Liver (tissue), 9 donors: ENCODE results near the gene PRICKLE3. TPM values are rescaled to one million over a fixed set of nuclear protein-coding genes. Genes with fewer than 3 reads are reported as not detected.
"Not testable (repeated sequence)": the region's sequence is repeated elsewhere in the genome, so short reads cannot be mapped to it uniquely, and the experiment has no call there.

Experiments used
- DNase-seq: peaks from one replicate; pipeline ENCODE4 v3.0.0-alpha.2; 2017; ENCODE audit warnings: low spot score
- H3K27ac ChIP-seq, 2 donors: one replicate each; pipeline ENCODE4 v1.7.0; 2013; ENCODE audit warnings: inconsistent platforms in 2 of 2, low read length in 2 of 2, control low read depth in 1 of 2, low read depth in 1 of 2, mild to moderate bottlenecking in 1 of 2
- H3K27me3 ChIP-seq, 4 donors: one replicate each; pipeline versions ENCODE4 v1.6.1 to v1.7.0; 2013; ENCODE audit warnings: low read length in 3 of 4, inconsistent platforms in 1 of 4, mild to moderate bottlenecking in 1 of 4, moderate library complexity in 1 of 4; ENCODE audit not compliant: control insufficient read depth in 4 of 4, insufficient read depth in 4 of 4
- H3K36me3 ChIP-seq, 4 donors: one replicate each; pipeline versions ENCODE4 v1.6.1 to v1.7.0; 2013; ENCODE audit warnings: low read length in 3 of 4, mild to moderate bottlenecking in 3 of 4, low read depth in 1 of 4, moderate library complexity in 1 of 4; ENCODE audit not compliant: control insufficient read depth in 4 of 4, insufficient read depth in 3 of 4
- H3K4me1 ChIP-seq, 4 donors: one replicate each; pipeline versions ENCODE4 v1.6.1 to v1.7.0; 2013; ENCODE audit warnings: low read length in 3 of 4, mild to moderate bottlenecking in 3 of 4, moderate library complexity in 1 of 4; ENCODE audit not compliant: control insufficient read depth in 4 of 4, insufficient read depth in 4 of 4
- H3K4me3 ChIP-seq, 3 donors: one replicate each; pipeline versions ENCODE4 v1.6.1 to v1.7.0; 2013; ENCODE audit warnings: low read length in 3 of 3, control low read depth in 1 of 3, low read depth in 1 of 3, mild to moderate bottlenecking in 1 of 3
- H3K9ac ChIP-seq, 2 donors: one replicate each; pipeline ENCODE4 v1.7.0; 2013; ENCODE audit warnings: low read length in 2 of 2, mild to moderate bottlenecking in 2 of 2, moderate library complexity in 2 of 2, control low read depth in 1 of 2, low read depth in 1 of 2
- H3K9me3 ChIP-seq, 4 donors: one replicate each; pipeline versions ENCODE4 v1.6.1 to v1.7.0; 2013; ENCODE audit warnings: low read length in 3 of 4; ENCODE audit not compliant: control insufficient read depth in 4 of 4
- ATF3 ChIP-seq: IDR thresholded peaks from 2 replicates; pipeline ENCODE4 v1.6.1; 2016; ENCODE audit warnings: antibody characterized with exemption
- CTCF ChIP-seq: fragments of 150-350 bp; IDR thresholded peaks from 2 replicates; pipeline ENCODE4 v1.5.1; 2017; ENCODE audit warnings: improper control_type of control experiment, low read depth, low read length; ENCODE audit not compliant: missing input control
- FOXA1 ChIP-seq: IDR thresholded peaks from 2 replicates; pipeline ENCODE4 v1.6.1; 2016; ENCODE audit warnings: antibody characterized with exemption
- FOXA2 ChIP-seq: IDR thresholded peaks from 2 replicates; pipeline ENCODE4 v1.6.1; 2016; ENCODE audit warnings: antibody characterized with exemption
- HNF4A ChIP-seq, 2 donors: conservative IDR thresholded peaks; 2 replicates each; pipeline ENCODE4 v1.6.1; 2016; ENCODE audit warnings: antibody characterized with exemption in 2 of 2, mild to moderate bottlenecking in 2 of 2
- HNF4G ChIP-seq: IDR thresholded peaks from 2 replicates; pipeline ENCODE4 v1.6.1; 2016; ENCODE audit warnings: antibody characterized with exemption
- JUND ChIP-seq, 2 donors: IDR thresholded peaks; 2 replicates each; pipeline ENCODE4 v1.6.1; 2016; ENCODE audit warnings: antibody characterized with exemption in 2 of 2
- NR2F2 ChIP-seq: IDR thresholded peaks from 2 replicates; pipeline ENCODE4 v1.6.1; 2016; ENCODE audit warnings: antibody characterized with exemption
- RAD21 ChIP-seq, 2 donors: IDR thresholded peaks; 2 replicates each; pipeline ENCODE4 v1.6.1; 2016; ENCODE audit warnings: antibody characterized with exemption in 2 of 2, mild to moderate bottlenecking in 2 of 2
- RXRA ChIP-seq, 2 donors: IDR thresholded peaks; 2 replicates each; pipeline ENCODE4 v1.6.1; 2017 to 2018; ENCODE audit warnings: antibody characterized with exemption in 2 of 2, mild to moderate bottlenecking in 1 of 2
- SP1 ChIP-seq: IDR thresholded peaks from 2 replicates; pipeline ENCODE4 v1.6.1; 2018; ENCODE audit warnings: antibody characterized with exemption, mild to moderate bottlenecking
- TAF1 ChIP-seq: conservative IDR thresholded peaks from 2 replicates; pipeline ENCODE4 v1.6.1; 2016; ENCODE audit warnings: antibody characterized with exemption, mild to moderate bottlenecking
- ZBTB33 ChIP-seq: IDR thresholded peaks from 2 replicates; pipeline ENCODE4 v1.6.1; 2016; ENCODE audit warnings: antibody characterized with exemption
- WGBS: extraction: QIAGEN DNeasy Blood & Tissue Kit; methylation state at CpG from one replicate; pipeline ENCODE4 v1.1.7; 2013; 5-methylcytosine and 5-hydroxymethylcytosine counted together
- polyA plus RNA-seq, 2 donors: library from polyadenylated mRNA; stranded (reverse) in 1 of 2; unstranded in 1 of 2; fragments of 200-250 nt in 1 of 2; fragments of >200 nt in 1 of 2; fragmentation: Nextera tagmentation in 1 of 2; extraction: Ambion mirVana in 1 of 2; gene quantifications; one replicate each; pipeline versions ENCODE4 v1.2.1 to v1.2.3, GENCODE V29; 2013 to 2015
- total RNA-seq, 2 donors: library from RNA; depleted of rRNA; stranded (reverse); fragments of >200 nt; gene quantifications; one replicate each; pipeline ENCODE4 v1.2.3, GENCODE V29; 2014
- donor health status: healthy.
- donor health status: healthy.
- donor health status: healthy.
- donor health status: healthy.
- donor health status: healthy.

Gene PRICKLE3
- total and polyA plus RNA-seq, 4 donors: 2.1 to 6.5 (median 2.9) TPM

- Histone ChIP-seq H3K27ac (no peak overlapping the region), H3K9me3 (no peaks in the 10 kb centered on the region), H3K9ac (no peak overlapping the region), H3K27me3 (no peaks in the 10 kb centered on the region), H3K4me3 (no peak overlapping the region), H3K36me3 (no peaks in the 10 kb centered on the region), H3K4me1 (peaks cover 0 to 7% (median 1%) of the 10 kb centered on the region in 4 donors)
- TF ChIP-seq RAD21 (IDR thresholded peaks at IDR 0.05): no peak
- no peak for TF ChIP-seq NR2F2
- TF ChIP-seq TAF1: no peak
- TF ChIP-seq FOXA2: no peak
- no peak for TF ChIP-seq SP1
- TF ChIP-seq ZBTB33: no peak
- TF ChIP-seq HNF4A (conservative IDR thresholded peaks at IDR 0.05): no peak
- no peak for TF ChIP-seq HNF4G
- no peak for TF ChIP-seq CTCF
- TF ChIP-seq RXRA (IDR thresholded peaks at IDR 0.05): no peak
- TF ChIP-seq FOXA1: no peak
- TF ChIP-seq ATF3: no peak
- no peak for DNase-seq
- WGBS: 91% methylated on average over 13 of the region's 13 CpGs
These were observed 38.2 kb downstream of the PRICKLE3 start for GRCh38 chrX:49147936-49148335.

- Histone ChIP-seq H3K27ac (no peak overlapping the region), H3K4me1 (peaks cover 0 to 7% (median 1%) of the 10 kb centered on the region in 4 donors), H3K4me3 (no peak overlapping the region), H3K9me3 (no peaks in the 10 kb centered on the region), H3K27me3 (no peaks in the 10 kb centered on the region), H3K9ac (no peak overlapping the region), H3K36me3 (no peaks in the 10 kb centered on the region)
- no peak for TF ChIP-seq NR2F2
- TF ChIP-seq FOXA1: no peak
- TF ChIP-seq FOXA2: no peak
- no peak for TF ChIP-seq JUND (IDR thresholded peaks at IDR 0.05)
- WGBS: 94% methylated on average over 8 of the region's 8 CpGs
- no peak for DNase-seq
These were observed 38.9 kb downstream of the PRICKLE3 start for GRCh38 chrX:49147282-49147681.

- DNase-seq, H3K27ac ChIP-seq, H3K4me1 ChIP-seq, H3K27me3 ChIP-seq, H3K9ac ChIP-seq, H3K9me3 ChIP-seq, H3K4me3 ChIP-seq, H3K36me3 ChIP-seq: not testable (repeated sequence)
- WGBS: 88% methylated on average over 7 of the region's 7 CpGs
These were observed 43.0 kb downstream of the PRICKLE3 start for GRCh38 chrX:49143154-49143553.
